ENCODE measurements around the gene CARS2.

DNA sequence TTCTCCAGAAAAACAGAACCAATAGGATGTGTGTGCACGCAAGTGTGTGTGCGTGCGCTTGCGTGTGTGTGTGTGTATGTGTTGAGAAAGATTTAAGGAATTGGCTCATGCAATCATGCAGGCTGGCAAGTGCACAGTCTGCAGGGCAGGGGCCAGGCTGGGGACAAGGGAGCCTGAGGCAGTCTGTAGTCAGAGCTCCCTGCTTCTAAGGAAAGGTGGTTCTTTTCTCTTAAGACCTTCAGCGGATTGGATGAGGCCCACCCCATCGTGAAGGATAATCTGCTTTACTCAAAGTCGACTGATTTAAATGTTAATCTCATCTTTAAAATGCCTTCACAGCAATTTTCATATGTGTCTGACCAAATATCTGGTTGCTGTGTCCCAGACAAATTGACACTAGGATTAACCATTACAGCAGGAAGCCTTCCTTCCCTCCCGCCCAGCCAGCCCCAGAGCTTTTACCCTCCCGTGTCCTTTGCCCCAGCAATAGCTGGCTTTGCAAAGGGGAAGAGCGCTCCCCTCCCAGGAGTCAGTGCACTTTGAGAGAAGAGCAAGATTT lies 105.6 kb downstream of the CARS2 start:
- TF ChIP-seq ZFP30 (CRISPR knock-in tag; IDR thresholded peaks at IDR 0.05) (no peak), ZC3H10 (CRISPR knock-in tag; IDR thresholded peaks at IDR 0.05) (no peak), BACH2 (CRISPR knock-in tag; IDR thresholded peaks at IDR 0.05; ENCODE audit: borderline replicate concordance) (no peak), CSDC2 (CRISPR knock-in tag; IDR thresholded peaks at IDR 0.05) (no peak), ARNTL (CRISPR knock-in tag; IDR thresholded peaks at IDR 0.05; ENCODE audit: borderline replicate concordance, low read depth) (no peak), ZNF8 (CRISPR knock-in tag; IDR thresholded peaks at IDR 0.05) (no peak), SNAI2 (CRISPR knock-in tag; IDR thresholded peaks at IDR 0.05) (no peak), ZNF70 (CRISPR knock-in tag; IDR thresholded peaks at IDR 0.05) (no peak), TOX (CRISPR knock-in tag; IDR thresholded peaks at IDR 0.05; ENCODE audit: borderline replicate concordance) (no peak), TCF4 (CRISPR knock-in tag; IDR thresholded peaks at IDR 0.05; ENCODE audit: borderline replicate concordance) (no peak)
- TF ChIP-seq, protein P1, sequence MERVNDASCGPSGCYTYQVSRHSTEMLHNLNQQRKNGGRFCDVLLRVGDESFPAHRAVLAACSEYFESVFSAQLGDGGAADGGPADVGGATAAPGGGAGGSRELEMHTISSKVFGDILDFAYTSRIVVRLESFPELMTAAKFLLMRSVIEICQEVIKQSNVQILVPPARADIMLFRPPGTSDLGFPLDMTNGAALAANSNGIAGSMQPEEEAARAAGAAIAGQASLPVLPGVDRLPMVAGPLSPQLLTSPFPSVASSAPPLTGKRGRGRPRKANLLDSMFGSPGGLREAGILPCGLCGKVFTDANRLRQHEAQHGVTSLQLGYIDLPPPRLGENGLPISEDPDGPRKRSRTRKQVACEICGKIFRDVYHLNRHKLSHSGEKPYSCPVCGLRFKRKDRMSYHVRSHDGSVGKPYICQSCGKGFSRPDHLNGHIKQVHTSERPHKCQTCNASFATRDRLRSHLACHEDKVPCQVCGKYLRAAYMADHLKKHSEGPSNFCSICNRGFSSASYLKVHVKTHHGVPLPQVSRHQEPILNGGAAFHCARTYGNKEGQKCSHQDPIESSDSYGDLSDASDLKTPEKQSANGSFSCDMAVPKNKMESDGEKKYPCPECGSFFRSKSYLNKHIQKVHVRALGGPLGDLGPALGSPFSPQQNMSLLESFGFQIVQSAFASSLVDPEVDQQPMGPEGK (CRISPR knock-in tag; IDR thresholded peaks at IDR 0.05; ENCODE audit: borderline replicate concordance), result no peak
